Endothelial cell of umbilical vein (primary cell): ENCODE measurements around the gene KCNC4.

Experiments
- CTCF ChIP-seq, 2 donors: IDR thresholded peaks; 1 replicate in 1 of 2; 2 replicates in 1 of 2; pipeline ENCODE4 v1.5.1; 2011; ENCODE audit warnings: low read length in 2 of 2, mild to moderate bottlenecking in 2 of 2, moderate library complexity in 2 of 2, control low read depth in 1 of 2, inconsistent platforms in 1 of 2, low read depth in 1 of 2; ENCODE audit not compliant: insufficient read depth in 1 of 2; ENCODE audit errors: extremely low read depth in 1 of 2
- EZH2 ChIP-seq: IDR thresholded peaks from 2 replicates; pipeline ENCODE4 v1.6.1; 2012; ENCODE audit warnings: borderline replicate concordance, low read depth, mild to moderate bottlenecking, moderate library complexity, low read length, inconsistent platforms; ENCODE audit not compliant: severe bottlenecking
- FOS ChIP-seq: IDR thresholded peaks from 2 replicates; pipeline ENCODE4 v1.6.1; 2011; ENCODE audit warnings: mild to moderate bottlenecking, low read length, moderate library complexity, borderline replicate concordance; ENCODE audit not compliant: insufficient read depth
- GATA2 ChIP-seq: IDR thresholded peaks from 2 replicates; pipeline ENCODE4 v1.7.0; 2011; ENCODE audit warnings: low read depth, mild to moderate bottlenecking, moderate library complexity, mixed read lengths, low read length; ENCODE audit not compliant: insufficient read length, insufficient read depth
- JUN ChIP-seq: IDR thresholded peaks from 2 replicates; pipeline ENCODE4 v1.6.1; 2011; ENCODE audit warnings: borderline replicate concordance, low read depth; ENCODE audit not compliant: insufficient read length, insufficient read depth
- MYC ChIP-seq: IDR thresholded peaks from one replicate; pipeline ENCODE4 v1.6.1; 2011; ENCODE audit warnings: mild to moderate bottlenecking, low read depth, low read length
- POLR2A ChIP-seq: IDR thresholded peaks from 2 replicates; pipeline ENCODE4 v1.6.1; 2012; ENCODE audit warnings: low read depth, mild to moderate bottlenecking, control low read depth, low read length
- POLR2AphosphoS5 ChIP-seq: IDR thresholded peaks from 2 replicates; pipeline ENCODE4 v1.6.1; 2012; ENCODE audit warnings: low read depth, mild to moderate bottlenecking, control low read depth, low read length, moderate library complexity; ENCODE audit not compliant: insufficient read depth
- TF ChIP-seq, protein P1 (sequence below): IDR thresholded peaks from 2 replicates; pipeline ENCODE4 v1.6.1; 2011; ENCODE audit not compliant: insufficient read depth, insufficient read length

DNA sequence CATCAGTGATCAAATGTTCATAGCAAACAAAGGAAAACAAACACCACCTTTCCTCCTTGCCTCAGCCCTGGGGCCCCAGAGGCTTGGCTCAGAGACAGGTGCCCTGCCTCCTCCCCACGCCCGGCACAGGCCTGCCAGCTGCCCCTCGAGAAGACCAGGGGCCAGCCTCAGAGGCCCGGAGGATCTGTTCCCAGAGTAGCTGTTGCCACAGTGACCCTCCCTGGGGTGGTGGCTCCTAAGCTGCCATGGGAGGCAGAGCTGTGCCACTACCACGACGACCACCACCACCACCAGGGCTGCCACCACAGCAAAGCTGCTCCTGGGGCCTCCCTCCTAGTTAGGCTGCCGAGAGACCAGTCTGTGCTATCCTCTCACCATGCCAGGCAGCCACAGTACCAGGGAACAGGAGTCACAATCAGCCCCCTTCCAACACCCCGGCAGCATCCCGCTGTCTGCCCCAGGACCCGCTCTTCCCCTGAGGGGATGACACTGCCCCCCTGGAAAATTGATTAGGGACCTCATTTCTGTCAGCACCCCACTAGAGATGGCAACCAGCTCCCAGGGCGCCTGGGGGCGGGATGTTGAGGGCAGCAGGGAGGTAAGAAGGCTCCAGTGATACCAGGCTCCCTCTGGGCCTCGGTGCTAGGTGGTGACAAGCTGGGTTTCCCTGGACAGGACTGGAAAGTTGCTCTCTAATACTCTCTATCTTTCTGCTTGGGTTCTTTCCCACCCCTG lies 30.5 kb downstream of the KCNC4 start:
- TF ChIP-seq EZH2, result no peak
- TF ChIP-seq GATA2, result no peak
- no peak for TF ChIP-seq CTCF (IDR thresholded peaks at IDR 0.05; ENCODE audit: extremely low read depth in 1 of 2, insufficient read depth in 1 of 2, low read depth in 1 of 2, low read length in 2 of 2)
- TF ChIP-seq, protein P1, sequence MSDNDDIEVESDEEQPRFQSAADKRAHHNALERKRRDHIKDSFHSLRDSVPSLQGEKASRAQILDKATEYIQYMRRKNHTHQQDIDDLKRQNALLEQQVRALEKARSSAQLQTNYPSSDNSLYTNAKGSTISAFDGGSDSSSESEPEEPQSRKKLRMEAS, result no peak
- no peak for TF ChIP-seq POLR2A
- TF ChIP-seq MYC, result no peak
- no peak for TF ChIP-seq POLR2AphosphoS5
- TF ChIP-seq FOS, result no peak
- no peak for TF ChIP-seq JUN
